Measurements from ENCODE around the gene TMEM235.
A peak's percentile ranks its signal among the peaks of the same experiment; 100 is the strongest.
"Not testable (repeated sequence)": the region's sequence is repeated elsewhere in the genome, so short reads cannot be mapped to it uniquely, and the experiment has no call there.

Gene TMEM235

DNA sequence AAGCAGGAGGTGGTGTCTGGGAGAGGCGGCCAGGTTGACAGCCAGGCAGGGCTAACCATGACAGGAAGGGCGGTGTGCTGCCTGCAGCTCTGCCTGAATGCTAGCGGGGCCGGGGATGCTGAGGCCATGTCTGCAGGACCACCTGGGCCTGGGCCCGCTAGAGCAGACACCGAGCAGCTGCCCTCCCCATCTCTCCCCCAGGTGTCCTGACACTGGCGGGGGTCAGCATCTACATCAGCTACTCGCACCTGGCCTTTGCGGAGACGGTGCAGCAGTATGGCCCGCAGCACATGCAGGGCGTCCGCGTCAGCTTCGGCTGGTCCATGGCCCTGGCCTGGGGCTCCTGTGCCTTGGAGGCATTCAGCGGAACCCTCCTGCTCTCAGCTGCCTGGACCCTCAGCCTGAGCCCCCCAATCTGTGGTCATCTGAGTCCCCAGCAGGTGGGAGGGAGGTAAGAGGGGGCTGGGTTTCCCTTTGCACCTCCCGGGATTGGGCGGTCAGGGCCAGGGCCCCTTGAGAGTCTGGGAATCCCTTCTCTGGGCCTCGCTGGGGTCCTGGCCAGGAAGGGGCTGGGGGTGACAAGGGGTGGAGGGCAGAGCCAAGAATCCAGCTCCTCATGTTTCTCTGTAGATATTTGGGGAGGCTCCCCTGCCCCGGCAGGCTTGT lies 7.5 kb downstream of the TMEM235 start:
- DNase-seq: no peak

DNA sequence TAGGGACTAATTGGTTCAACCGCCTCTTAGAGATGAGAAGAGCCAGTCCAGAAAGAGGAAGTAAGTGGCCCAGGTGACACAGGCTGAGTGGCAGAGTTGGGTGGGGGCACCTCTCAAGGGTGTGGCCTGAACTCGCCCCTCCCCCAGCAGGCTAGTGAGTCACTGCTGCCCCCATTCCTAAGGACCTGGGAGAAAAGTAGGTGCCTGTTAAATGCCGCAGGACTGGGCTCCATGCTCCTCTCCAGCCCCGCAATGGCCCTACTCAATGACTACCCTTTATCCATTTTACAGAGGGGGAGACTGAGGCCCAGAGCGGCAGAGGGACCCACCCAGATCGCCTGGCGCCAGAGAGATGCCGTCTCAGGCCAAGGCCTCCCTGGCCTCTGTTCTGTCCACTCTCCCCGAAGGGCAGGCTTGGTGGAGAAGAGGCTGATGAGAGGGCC lies 8.1 kb downstream of the TMEM235 start:
- DNase-seq: no peak

DNA sequence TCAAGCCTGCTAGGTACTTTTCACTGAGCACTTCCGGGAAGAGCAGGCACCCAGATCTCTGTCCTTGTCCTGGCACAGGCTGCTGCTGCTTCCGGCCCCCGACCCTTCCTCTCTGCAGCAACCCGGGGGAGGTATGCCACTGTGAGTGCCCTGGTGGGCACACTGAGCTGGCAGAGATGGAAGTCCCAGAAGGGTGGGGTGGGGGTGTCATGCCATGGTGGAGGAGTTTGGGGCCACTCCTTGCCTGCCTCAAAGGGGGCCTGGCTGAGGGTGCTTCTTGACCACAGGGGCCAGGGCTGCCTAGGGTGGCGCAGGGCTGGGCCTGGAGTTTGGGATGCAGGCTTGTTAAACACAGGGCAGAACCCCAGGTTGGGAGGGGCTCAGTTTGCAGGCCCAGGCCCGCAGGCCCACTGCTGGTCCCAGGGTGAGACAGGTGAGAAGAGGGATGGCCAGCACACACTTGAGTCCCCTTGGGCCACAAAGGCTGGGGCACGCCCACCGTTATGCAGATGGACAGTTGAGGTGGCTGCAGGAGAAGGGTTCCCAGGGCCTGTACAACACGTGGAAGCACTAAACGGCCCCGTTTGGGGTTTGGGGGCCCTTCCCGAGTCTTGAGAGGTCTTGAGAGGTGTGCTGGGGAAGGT lies 8.7 kb downstream of the TMEM235 start:
- DNase-seq: no peak

DNA sequence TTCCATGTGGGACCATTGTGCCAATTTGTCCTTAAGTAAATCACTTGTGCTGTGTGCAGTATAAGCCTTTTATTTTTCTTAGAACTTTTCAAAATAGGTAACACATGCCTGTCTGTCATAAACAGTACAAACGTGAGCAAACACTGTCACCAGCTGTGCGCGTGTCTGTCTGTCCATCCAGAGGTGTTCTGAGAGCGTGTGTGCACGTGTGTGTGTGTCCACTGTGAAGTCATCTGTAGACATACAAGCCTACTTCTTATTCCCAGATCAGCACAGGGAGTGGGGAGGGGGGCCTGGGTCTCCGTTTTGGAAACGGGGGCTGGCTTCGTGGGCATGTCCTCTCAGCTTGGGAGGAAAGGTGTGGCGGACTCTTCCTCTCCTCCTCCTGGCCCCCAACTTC lies 9.4 kb downstream of the TMEM235 start:
- no peak for DNase-seq

DNA sequence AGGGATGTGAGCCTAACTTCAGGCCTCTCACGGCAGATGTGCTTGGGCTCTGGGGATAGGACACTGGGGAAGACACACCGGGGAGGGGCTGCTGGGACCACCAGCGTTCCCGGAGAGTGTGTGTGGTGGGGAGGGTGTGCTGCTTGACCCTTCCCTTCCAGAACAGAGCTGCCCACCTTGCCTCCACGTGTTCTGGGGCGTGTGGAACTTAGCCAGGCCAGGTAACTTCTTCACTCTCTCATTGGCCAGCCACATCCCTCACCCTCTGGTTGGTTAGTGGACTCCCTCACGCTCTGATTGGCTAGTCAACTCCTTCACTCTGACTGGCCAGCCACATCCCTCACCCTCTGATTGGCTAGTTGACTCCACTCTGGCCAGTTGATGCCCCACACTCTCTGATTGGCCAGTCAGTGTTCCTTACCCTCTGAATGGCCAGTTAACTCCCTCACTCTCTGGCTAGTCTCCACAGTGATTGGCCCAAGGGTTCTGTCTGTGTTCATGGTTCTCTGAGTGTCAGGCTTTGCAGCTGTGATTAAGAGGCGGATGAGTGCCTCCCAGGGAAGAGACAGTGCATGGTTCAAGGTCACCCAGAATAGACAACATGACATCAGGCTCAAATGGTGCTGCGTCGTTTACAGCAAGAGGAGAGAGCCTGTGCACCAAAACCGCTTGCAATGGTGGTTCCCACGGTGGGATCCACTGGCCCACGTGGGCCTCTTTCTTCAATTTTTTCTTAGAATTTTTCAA lies 10.0 kb downstream of the TMEM235 start:
- peak; percentile 78 for DNase-seq

DNA sequence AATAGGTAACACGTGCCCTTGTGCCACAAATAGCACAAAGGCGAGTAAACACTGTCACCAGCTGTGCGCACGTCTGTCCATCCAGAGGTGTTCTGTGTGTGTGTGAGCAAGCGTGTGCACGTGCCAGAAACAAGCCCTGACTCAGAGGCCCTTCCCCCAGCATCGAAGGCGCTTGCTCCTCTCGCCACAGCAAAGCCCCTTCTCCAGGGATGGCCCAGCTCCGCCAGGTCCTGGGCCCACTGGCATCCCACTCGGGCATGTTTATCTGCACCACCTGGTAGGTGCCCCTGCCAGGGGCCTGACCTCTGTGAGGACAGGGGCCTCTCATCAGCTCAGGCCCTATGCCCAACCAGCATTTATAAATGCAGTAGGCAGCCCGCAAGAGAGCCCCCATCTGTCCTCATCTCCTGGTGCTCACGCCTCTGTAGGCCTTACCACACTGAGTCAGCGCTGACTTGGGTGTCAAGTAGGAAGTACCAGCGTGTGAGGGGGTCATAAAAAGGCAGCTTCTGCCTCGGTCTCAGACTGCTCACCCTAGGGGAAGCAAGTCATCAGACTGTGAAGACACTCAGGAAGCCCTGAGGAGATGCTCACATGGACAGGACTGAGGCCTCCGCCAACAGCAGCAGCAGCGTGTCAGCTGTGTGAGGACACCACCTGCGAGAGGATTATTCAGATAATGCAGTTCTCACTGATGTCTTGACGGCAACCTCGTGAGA lies 10.8 kb downstream of the TMEM235 start:
- DNase-seq: no peak

DNA sequence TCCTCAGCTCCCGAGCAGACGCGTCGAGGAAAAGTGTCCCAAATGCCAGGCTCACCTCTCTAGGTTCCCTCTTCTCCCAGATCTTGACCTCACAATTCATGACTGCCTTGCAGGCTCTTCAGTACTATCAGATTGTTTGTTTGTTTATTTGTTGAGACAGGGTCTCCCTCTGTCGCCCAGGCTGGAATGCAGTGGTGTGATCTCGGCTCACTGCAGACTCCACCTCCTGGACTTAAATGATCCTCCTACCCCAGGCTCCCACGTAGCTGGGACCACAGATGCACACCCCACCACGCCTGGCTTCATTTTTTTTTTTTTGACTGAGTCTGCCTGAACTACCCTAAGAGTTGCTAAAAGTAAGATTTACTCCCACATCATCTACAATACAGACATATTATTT lies 15.9 kb downstream of the TMEM235 start:
- DNase-seq: no peak

DNA sequence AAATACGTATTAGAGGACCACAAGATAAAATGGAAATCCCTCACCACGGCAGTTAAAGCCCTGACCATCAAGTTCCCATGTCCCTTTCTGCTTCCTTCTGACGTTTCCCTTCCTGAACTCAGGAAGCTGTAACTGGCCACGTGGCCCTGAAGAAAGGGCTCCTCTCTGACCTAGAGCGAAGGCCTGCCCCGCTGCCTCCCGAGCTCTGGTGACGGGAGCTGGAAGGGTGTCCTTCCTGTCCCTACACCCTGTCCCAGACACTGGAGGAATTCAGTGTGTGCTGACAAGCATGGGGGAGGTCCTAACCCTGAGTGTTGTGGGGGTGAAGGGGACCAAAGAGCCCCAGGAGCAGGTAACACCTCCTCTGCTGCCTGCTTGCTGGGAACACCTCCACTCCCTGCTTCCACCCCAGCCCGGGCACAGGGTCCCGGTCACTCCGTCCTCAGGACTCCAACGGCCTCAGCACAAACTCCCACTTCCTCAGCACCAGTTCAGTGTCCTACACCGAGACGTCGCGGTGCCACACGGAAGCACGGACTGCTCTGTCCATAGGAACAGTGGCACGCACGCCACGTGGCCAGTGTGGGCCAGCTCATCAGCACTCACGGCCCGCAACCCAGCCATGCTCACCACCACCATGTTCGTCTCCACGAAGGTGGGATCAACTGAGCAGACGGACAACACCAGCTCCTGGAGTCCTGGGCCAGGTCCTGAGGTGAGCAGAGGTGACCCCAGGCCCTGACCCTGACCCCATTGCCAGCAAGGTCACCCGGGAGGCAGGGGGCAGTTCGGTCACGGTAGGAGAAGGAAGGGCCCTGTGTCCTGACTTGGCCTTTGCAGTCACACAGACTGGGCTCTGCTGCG lies 16.9 kb downstream of the TMEM235 start:
- DNase-seq: no peak

DNA sequence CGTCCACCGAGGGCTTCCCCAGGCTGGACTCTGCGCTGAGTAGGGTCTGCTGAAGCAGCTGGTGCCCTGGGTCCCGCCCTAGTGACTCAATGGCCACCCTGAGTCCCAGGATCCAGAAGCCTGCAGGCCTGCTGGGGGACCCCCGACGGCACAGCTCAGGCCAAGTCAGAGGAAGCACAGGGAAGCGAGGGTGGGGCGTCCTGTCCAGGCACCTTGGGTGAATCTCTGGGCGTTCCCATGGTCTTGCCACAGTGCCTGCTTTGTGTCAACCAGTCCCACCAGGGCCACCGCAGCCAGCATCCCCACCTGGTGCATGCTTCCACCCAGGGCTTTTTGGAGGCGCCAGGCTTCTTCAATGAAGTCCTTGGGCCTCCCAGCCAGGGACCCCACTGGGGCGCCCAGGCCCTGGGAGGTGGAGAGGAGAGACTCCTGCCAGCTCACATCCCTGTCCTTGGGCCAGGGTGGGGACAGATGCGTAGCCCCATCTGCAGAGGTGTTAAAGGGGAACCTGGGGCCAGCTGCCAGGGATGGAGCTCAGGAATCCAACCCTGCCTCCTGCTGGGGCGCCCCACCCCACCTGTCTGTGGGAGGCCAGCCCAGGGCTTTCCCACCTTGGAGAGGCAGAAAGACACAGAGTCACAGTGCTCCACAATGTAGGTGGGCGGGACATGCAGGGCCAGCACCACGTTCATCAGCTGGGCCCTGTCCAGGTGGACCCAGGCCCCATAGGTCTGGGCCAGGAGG lies 17.8 kb downstream of the TMEM235 start:
- no peak for DNase-seq

DNA sequence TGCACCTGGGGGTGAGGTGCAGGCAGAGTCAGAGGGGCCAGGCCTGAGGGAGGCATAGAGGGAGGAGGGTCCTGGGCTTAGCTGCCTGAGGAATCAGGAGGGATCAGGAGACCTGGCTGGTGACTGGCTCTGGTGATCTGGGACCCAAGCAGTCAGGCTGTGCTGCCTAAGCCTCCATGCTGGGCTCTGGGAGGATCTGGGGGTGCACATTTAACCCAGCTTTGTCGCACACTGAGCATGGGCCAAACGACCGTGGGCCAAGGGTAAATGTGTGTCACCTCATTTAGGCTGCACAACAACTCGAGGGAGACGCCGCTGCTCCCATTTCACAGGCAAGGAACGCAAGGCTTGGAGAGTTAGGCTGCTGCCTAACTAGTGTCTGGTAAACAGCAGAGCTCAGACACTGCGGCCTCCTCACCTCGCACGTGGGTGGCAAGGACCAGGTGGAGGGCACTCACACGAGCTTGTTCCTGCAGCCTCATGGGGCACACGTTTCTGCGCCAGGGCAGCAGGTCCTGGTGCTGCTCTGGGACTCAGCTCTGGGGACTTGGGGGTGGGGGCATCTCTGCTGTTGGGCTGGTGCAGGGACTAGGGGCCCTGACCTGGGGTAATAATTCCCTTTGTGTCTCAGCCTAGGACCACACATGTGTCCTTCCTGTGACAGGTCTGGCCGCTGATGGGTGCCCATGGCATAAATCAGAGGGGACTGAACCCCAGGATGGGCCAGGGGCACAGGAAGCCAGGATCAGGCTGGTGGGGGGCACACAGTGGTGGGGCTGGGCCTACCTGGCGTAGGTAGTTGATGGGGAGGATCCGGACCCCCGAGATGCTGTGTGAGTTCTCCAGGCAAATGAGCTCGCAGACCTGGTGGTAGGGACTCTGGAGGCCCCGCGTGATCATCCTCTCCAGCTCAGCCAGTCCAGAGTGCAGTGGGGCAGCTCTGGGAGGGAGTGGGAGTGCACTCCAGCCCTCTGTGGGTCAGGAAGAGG lies 18.7 kb downstream of the TMEM235 start:
- DNase-seq: no peak

DNA sequence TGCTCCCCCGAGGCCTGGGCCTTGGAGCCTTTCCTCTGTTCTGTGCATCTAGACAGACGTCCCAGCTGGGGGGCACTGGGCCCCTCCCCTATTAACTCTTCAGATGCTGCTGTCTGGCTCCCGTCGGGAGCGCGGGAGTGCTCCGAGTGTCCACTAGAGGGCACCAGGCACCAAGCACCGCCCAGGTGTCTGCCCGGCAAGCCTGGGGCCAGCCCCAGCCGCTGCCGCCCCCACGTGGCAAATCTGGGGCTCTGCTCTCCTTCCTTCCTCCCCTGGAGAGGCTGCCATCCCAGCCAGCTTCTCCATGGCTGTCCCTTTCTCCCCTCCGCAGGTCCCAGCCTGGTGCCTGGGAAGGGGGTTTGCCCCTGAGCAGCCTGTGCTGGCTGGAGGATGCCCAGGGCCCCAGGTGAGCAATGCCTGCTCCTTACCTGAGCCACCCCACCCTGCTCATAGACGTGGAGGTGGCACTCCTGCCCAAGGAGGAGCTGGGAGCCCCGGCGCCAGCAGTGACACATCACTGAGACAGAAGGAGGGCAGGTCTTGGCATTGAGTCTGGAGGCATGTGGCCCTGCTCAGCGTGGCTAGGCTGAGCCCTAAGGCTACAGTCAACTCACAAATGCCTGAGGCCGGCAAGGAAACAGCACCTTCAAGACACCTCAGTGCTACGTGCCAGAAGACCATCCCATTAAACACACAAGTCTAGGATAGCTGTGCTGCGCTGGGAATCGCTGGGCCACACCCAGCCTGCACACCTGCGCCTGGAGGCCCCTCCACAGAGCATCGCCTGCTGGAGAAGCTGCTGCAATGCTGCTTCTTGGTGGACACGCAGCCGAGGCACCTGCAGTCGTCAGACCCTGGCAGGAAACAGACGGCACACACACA lies 19.7 kb downstream of the TMEM235 start:
- peak; percentile 90 for DNase-seq

DNA sequence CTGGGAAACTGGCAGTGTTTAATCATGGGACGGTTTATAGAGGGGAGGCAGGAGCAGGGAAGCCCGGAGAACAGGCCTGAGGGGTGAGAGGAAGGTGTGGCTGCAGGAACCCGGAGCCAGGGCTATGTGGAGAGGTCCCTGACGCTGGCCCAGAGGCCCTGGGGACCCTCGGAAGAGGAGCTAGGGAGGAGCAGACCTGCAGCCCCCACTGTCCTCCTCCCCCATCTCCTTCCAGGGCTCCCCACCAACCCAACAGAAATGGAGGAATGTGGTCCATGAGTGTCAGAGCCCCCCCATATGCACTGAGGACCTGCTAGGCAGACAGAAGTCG lies 20.3 kb downstream of the TMEM235 start:
- no peak for DNase-seq

DNA sequence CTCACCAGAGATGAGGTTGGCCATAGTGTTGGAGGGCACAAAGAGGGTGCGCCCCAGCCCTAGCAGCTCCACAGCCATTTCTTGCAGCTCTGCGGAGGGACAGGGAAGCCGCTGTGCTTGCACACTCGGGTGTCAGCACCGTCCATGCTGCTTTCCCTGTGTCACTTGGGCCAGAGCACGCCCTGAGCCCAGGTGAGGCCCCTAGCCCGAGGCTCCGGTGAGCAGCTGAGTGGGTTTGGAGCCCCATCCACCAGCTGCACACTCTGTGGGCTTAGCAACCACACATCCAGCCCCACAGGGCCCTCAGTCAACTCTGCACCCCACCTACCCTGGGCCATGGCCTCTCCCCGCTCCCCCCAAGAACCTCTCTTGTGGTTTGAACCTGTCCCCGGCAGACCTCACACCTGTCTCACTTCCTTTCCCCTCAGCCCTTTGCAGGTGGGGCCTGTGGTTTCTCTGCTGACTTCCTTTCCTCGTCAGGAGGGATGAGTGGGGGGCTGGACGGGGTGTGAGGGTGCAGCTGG lies 20.7 kb downstream of the TMEM235 start:
- no peak for DNase-seq

DNA sequence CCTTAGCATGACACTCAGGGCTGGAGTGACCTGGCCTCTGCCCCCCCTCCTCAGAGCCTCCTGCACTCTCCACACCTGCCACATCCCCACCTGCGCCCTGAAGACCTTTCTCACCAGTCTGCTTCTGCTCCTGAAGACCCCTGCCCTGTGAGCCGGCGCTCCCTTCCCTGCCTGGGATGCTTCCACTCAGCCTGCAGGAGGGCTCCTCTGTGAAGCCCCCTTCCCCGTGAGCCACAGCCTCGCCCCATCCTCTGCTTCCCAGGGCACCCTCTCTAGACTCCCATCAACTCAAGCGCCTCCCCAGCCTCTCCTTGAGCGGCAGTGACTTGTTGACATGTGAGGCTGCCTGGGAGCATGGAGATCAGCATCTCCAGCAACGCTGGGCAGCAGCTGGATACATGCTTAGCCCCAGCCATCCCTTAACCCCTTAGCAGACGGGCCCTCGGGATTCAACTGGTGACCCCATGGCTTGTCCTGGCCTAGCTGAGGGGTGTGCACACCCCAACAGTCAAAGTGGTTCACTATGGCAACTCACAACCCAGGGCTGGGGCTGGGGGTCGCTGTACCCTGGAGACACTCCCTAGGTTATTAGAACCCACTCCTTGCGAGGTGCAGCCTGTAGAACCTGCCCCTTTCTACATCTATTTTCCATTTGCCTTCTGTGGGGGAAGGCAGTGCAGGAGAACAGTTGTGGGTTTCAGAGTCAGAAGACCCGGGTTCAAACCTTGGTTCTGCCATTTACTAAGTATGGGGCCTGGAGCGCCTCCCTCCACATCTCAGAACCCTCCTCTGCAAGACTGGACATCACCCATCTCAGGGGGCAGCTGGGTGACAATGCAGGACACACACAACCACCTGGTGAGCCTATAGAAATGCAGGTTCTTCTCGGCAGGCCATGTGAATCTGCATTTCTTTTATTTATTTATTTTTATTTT lies 21.5 kb downstream of the TMEM235 start:
- no peak for DNase-seq

DNA sequence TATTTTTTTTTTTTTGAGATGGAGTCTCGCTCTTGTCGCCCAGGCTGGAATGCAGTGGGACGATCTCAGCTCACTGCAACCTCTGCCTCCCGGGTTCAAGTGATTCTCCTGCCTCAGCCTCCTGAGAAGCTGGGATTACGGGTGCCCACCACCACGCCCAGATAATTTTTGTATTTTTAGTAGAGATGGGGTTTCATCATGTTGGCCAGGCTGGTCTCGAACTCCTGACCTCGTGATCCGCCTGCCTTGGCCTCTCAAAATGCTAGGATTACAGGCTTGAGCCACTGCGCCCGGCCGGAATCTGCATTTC lies 22.2 kb downstream of the TMEM235 start:
- not testable (repeated sequence) for DNase-seq

DNA sequence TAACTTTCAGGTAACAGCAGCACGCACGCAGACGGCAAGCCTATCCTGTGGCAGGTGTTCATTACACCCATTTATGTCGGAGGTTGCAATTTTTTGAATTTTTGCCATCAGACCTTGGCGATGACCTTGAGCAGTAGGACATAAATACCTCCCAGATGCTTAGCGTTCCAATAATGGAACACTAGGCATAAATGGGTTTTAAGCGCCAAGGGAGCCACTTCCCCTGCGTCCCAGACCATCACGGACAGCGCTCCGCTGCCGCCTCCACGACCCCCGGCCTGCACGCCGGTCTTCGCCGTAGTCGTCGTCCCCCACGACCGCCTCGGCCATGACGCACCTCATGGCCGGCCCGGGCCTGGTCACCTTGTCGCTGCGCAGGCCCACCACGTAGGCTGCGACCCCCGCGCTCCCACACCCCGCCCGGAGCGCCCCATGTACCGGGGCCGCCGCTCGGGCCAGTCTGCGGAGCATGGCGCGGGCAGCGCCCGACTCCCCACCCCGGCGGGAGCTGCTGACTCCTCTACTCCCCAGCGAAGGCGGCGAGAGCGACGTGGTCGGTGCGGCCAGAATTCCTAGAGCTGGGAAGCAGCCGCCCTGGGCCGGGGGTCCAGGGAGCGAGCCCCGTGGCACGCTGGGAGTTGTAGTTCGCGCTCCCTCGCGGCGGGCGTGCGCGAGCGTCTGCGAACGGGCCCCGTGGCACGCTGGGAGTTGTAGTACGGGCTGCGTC lies 22.7 kb downstream of the TMEM235 start:
- peak; percentile 93 for DNase-seq

DNA sequence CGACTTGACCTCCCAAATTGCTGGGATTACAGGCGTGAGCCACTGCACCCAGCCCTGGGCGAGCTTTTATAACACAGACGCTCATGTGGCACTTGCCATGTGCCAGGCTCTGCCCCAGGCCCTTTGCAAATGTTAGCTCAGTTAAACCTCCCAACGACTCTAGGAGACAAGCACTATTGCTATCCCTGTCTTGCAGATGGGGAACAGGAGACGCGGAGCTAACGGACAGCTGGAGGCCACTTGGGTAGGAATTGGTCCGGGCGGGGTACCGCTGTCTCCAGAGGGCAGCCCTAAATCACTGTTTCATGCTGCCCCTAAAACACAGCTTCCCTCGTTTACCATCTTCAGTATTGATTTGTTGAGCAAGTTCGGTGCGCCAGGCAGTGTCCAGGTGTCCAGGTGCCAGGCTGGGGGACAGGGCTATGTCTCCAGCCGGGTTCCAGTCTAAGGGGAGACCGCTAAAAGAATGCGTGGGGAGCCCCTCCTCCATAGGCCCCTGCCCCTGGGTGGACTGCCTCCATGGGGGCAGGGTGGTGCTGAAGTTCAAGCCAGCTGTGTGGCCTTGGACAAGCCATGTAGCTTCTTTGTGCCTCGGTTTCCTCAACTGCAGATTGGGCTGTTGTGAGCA lies 23.7 kb downstream of the TMEM235 start:
- DNase-seq: no peak
